ENCODE measurements around the gene KLHL22. TPM values are rescaled to one million over a fixed set of nuclear protein-coding genes. Genes with fewer than 3 reads are reported as not detected.
"Not testable (repeated sequence)": the region's sequence is repeated elsewhere in the genome, so short reads cannot be mapped to it uniquely, and the experiment has no call there.

Gene KLHL22
- total RNA-seq, 1 donor from 2014 or later, result 21.9 TPM

- Mint-ChIP-seq H3K36me3 (ENCODE audit: low read depth) (peaks cover 6% of the 10 kb centered on the region), H3K9me3 (no peaks in the 10 kb centered on the region), H3K4me1 (ENCODE audit: low read depth) (peaks cover 20% of the 10 kb centered on the region), H3K4me3 (no peak overlapping the region), H3K27ac (no peak overlapping the region), H3K27me3 (ENCODE audit: insufficient read depth) (peaks cover 3% of the 10 kb centered on the region)
- DNase-seq (ENCODE audit: low spot score), result no peak
- intact Hi-C loops (cut with micrococcal nuclease), result no loop called here
These were observed 6.6 kb downstream of the KLHL22 start for GRCh38 chr22:20488946-20489345.

- Mint-ChIP-seq H3K4me1 (ENCODE audit: low read depth) (peaks cover 15% of the 10 kb centered on the region), H3K27ac (no peak overlapping the region), H3K36me3 (ENCODE audit: low read depth) (peaks cover 10% of the 10 kb centered on the region), H3K27me3 (ENCODE audit: insufficient read depth) (no peaks in the 10 kb centered on the region), H3K9me3 (no peaks in the 10 kb centered on the region), H3K4me3 (no peak overlapping the region)
- intact Hi-C loops (cut with micrococcal nuclease), result no loop called here
- DNase-seq (ENCODE audit: low spot score), result no peak
These were observed 7.9 kb downstream of the KLHL22 start for GRCh38 chr22:20487715-20488114.

DNA sequence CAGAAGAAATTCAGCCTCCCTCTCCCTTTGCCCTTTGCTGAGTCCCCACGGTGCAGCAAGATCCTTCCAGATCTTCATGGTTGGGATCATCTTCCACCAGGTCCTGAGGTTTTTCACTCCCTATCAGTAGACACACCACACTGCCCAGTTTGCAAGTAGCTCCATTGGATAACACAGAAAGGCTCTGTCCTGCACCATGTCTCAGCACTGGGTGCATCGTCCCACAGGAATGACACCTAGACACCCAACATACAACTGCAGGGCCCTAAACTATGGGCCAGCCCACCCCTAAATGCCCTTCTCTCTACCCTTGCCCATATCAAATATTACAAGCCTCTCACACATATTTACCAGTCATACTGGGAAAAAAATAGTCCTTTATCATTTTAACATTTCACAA, 9.4 kb downstream of the KLHL22 start:
- H3K27me3 Mint-ChIP-seq (ENCODE audit: insufficient read depth), result no peaks in the 10 kb centered on the region
- H3K4me1 Mint-ChIP-seq (ENCODE audit: low read depth), result peaks cover 15% of the 10 kb centered on the region
- intact Hi-C loops (cut with micrococcal nuclease), result no loop called here
- H3K4me3 Mint-ChIP-seq, result no peak overlapping the region
- no peak for DNase-seq (ENCODE audit: low spot score)
- no peak overlapping the region for H3K27ac Mint-ChIP-seq
- no peaks in the 10 kb centered on the region for H3K9me3 Mint-ChIP-seq
- peaks cover 10% of the 10 kb centered on the region for H3K36me3 Mint-ChIP-seq (ENCODE audit: low read depth)

GRCh38 chr22:20484948-20485683, 10.5 kb downstream of the KLHL22 start:
- DNase-seq (ENCODE audit: low spot score), result no peak
- Mint-ChIP-seq H3K9me3 (no peaks in the 10 kb centered on the region), H3K4me3 (no peak overlapping the region), H3K27me3 (ENCODE audit: insufficient read depth) (no peaks in the 10 kb centered on the region), H3K4me1 (ENCODE audit: low read depth) (peaks cover 3% of the 10 kb centered on the region), H3K27ac (no peak overlapping the region), H3K36me3 (ENCODE audit: low read depth) (peaks cover 10% of the 10 kb centered on the region)
- intact Hi-C loops (cut with micrococcal nuclease), result no loop called here

- Mint-ChIP-seq H3K27me3 (ENCODE audit: insufficient read depth) (no peaks in the 10 kb centered on the region), H3K4me3 (no peak overlapping the region), H3K36me3 (ENCODE audit: low read depth) (peaks cover 12% of the 10 kb centered on the region), H3K4me1 (ENCODE audit: low read depth) (no peaks in the 10 kb centered on the region), H3K9me3 (no peaks in the 10 kb centered on the region), H3K27ac (no peak overlapping the region)
- intact Hi-C loops (cut with micrococcal nuclease), result no loop called here
- DNase-seq (ENCODE audit: low spot score), result no peak
These were observed 11.8 kb downstream of the KLHL22 start for GRCh38 chr22:20483771-20484170.

GRCh38 chr22:20483143-20483506, 12.5 kb downstream of the KLHL22 start:
- H3K27ac Mint-ChIP-seq; DNase-seq (ENCODE audit: low spot score); H3K9me3 Mint-ChIP-seq; H3K4me1 Mint-ChIP-seq (ENCODE audit: low read depth); intact Hi-C loops (cut with micrococcal nuclease); H3K4me3 Mint-ChIP-seq; H3K27me3 Mint-ChIP-seq (ENCODE audit: insufficient read depth): not testable (repeated sequence)
- peaks cover 10% of the 10 kb centered on the region for H3K36me3 Mint-ChIP-seq (ENCODE audit: low read depth)

- Mint-ChIP-seq H3K36me3 (ENCODE audit: low read depth) (peaks cover 6% of the 10 kb centered on the region), H3K4me1 (ENCODE audit: low read depth) (peaks cover 9% of the 10 kb centered on the region), H3K4me3 (no peak overlapping the region), H3K27ac (no peak overlapping the region), H3K9me3 (no peaks in the 10 kb centered on the region), H3K27me3 (ENCODE audit: insufficient read depth) (no peaks in the 10 kb centered on the region)
- intact Hi-C loops (cut with micrococcal nuclease), result no loop called here
- DNase-seq (ENCODE audit: low spot score), result no peak
These were observed 15.9 kb downstream of the KLHL22 start for GRCh38 chr22:20479612-20480196.

DNA sequence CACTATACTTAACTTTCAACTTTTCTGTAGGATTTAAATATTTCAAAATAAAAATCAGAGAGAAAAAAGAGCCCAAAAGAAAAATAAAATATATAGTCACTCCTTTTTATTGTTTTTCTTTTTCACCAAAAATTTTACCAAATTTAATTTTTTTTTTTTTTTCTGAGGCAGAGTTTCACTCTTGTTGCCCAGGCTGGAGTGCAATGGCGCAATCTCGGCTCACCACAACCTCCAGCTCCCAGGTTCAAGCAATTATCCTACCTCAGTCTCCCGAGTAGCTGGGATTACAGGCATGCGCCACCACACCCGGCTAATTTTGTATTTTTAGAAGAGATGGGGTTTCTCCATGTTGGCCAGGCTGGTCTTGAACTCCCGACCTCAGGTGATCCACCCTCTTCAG, 17.5 kb downstream of the KLHL22 start:
- DNase-seq (ENCODE audit: low spot score); intact Hi-C loops (cut with micrococcal nuclease); H3K27ac Mint-ChIP-seq; H3K36me3 Mint-ChIP-seq (ENCODE audit: low read depth); H3K27me3 Mint-ChIP-seq (ENCODE audit: insufficient read depth); H3K4me3 Mint-ChIP-seq; H3K9me3 Mint-ChIP-seq: not testable (repeated sequence)
- H3K4me1 Mint-ChIP-seq (ENCODE audit: low read depth), result peaks cover 11% of the 10 kb centered on the region

- H3K36me3 Mint-ChIP-seq (ENCODE audit: low read depth); H3K27me3 Mint-ChIP-seq (ENCODE audit: insufficient read depth); H3K27ac Mint-ChIP-seq; H3K9me3 Mint-ChIP-seq; DNase-seq (ENCODE audit: low spot score); H3K4me3 Mint-ChIP-seq: not testable (repeated sequence)
- H3K4me1 Mint-ChIP-seq (ENCODE audit: low read depth), result peaks cover 11% of the 10 kb centered on the region
- intact Hi-C loops (cut with micrococcal nuclease), result loop anchor here (1.0 kb wide), 3 partner anchors 11 to 21 kb away; no protein-coding TSS in a partner anchor
These were observed 20.0 kb downstream of the KLHL22 start for GRCh38 chr22:20475569-20475968.

DNA sequence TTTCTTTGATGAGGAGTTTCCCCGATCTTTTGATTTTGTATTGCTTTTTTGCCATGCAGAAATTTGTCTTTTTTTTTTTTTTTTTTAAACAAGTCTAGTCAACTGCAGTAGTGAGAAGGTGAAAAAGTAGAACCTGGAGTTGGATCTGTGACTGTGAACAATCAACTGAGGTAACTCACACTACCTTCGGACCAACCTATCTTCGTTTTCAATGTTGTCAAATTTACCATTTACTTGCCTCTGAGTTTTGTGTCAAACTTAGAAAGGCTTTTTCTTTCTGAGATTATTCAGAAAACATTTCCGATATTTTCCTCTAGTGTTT, 20.5 kb downstream of the KLHL22 start:
- Mint-ChIP-seq H3K27me3 (ENCODE audit: insufficient read depth) (no peaks in the 10 kb centered on the region), H3K36me3 (ENCODE audit: low read depth) (peaks cover 8% of the 10 kb centered on the region), H3K9me3 (no peaks in the 10 kb centered on the region), H3K4me1 (ENCODE audit: low read depth) (peaks cover 11% of the 10 kb centered on the region), H3K4me3 (peak overlapping the region; percentile 2), H3K27ac (peak overlapping the region; percentile 48)
- intact Hi-C loops (cut with micrococcal nuclease), result loop anchor here (1.0 kb wide), 3 partner anchors 11 to 21 kb away; no protein-coding TSS in a partner anchor
- no peak for DNase-seq (ENCODE audit: low spot score)

GRCh38 chr22:20472629-20473442, 22.8 kb downstream of the KLHL22 start:
- Mint-ChIP-seq H3K36me3 (ENCODE audit: low read depth) (peaks cover 9% of the 10 kb centered on the region), H3K4me3 (no peak overlapping the region), H3K27ac (no peak overlapping the region), H3K27me3 (ENCODE audit: insufficient read depth) (no peaks in the 10 kb centered on the region), H3K4me1 (ENCODE audit: low read depth) (peaks cover 11% of the 10 kb centered on the region), H3K9me3 (no peaks in the 10 kb centered on the region)
- no peak for DNase-seq (ENCODE audit: low spot score)
- intact Hi-C loops (cut with micrococcal nuclease), result no loop called here

DNA sequence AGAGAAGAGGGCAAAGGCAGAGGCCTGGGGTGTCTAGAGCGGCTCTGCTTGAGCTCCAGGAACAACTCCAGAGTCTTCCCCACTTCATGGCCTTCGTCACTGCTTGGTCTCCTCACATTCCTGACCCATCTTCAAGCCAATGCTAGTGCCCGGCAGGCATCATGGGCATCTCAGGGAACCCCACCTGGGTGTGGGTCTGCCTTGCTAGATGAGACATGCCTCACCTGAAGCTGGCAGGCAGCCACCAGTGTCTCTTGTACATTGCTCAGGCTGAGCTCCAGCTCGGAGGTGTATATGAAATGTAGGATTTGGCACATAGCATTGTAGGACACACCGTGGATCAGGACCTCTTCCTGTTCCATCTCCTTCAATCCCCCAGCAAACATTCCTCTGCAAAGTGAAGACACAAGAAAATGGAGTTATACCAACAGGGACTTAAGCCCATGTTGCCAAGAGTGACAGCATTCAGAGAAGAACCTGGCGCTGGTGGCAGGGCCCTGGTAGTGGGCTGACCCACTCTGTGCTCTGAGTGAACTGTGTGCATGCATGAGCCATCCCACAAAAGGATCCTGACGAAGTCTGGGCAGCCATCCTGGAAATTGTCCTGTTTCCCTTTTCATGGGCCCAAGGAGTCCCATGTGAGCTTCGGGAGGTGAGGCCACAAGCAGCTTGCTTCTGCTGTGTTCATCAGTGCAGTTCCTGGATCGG, 24.3 kb downstream of the KLHL22 start:
- Mint-ChIP-seq H3K4me1 (ENCODE audit: low read depth) (peaks cover 11% of the 10 kb centered on the region), H3K36me3 (ENCODE audit: low read depth) (peaks cover 9% of the 10 kb centered on the region), H3K9me3 (no peaks in the 10 kb centered on the region), H3K4me3 (no peak overlapping the region), H3K27me3 (ENCODE audit: insufficient read depth) (no peaks in the 10 kb centered on the region), H3K27ac (no peak overlapping the region)
- no peak for DNase-seq (ENCODE audit: low spot score)
- intact Hi-C loops (cut with micrococcal nuclease), result no loop called here

DNA sequence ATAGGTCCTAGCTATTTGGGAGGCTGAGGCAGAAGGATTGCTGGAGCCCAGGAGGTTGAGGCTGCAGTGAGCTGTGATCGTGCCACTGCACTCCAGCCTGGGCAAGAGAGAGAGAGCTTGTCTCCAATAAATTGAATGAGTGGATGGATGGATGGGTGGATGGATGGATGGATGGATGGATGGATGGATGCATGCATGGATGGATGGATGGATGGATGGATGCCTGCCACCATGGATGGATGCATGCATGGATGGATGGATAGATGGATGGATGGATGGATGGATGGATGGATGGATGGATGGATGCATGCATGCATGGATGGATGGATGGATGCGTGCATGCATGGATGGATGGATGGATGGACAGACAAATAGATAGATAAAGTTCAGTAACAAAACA, 25.1 kb downstream of the KLHL22 start:
- H3K27me3 Mint-ChIP-seq (ENCODE audit: insufficient read depth); DNase-seq (ENCODE audit: low spot score); H3K9me3 Mint-ChIP-seq; intact Hi-C loops (cut with micrococcal nuclease); H3K27ac Mint-ChIP-seq; H3K4me3 Mint-ChIP-seq; H3K36me3 Mint-ChIP-seq (ENCODE audit: low read depth): not testable (repeated sequence)
- H3K4me1 Mint-ChIP-seq (ENCODE audit: low read depth), result peaks cover 15% of the 10 kb centered on the region
